Measurements from ENCODE around the gene GALNT12. TPM values are rescaled to one million over a fixed set of nuclear protein-coding genes. Genes with fewer than 3 reads are reported as not detected.

Gene GALNT12
- total and polyA plus RNA-seq, 8 donors: 9.0 to 212 (median 41.8) TPM

DNA sequence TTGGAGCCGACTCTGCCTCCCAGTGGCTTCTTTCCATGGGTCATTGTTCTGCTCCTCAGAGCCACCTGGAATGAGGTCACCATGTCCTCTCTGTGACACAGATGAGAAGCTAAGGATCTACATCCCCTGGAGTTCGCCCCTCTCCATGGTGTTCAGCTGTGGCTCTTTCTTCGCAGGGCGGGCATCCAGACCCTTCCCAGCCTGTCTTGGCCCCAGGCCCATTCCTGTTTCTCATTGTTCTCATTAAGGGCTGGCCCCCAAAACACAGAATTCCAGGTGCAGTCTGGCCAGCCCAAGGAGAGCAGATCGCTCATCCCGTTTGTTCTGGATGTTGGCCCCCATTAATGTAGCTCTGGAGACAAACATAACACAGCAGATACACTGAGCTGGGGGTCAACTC is 69.8 kb downstream of the GALNT12 start:
- 80 to 92% (median 84%) methylated on average over 6 of the region's 6 CpGs for WGBS, 5 donors
- H3K4me1 ChIP-seq: peaks cover 6 to 30% (median 18%) of the 10 kb centered on the region in 4 donors
- TF ChIP-seq, protein P1, sequence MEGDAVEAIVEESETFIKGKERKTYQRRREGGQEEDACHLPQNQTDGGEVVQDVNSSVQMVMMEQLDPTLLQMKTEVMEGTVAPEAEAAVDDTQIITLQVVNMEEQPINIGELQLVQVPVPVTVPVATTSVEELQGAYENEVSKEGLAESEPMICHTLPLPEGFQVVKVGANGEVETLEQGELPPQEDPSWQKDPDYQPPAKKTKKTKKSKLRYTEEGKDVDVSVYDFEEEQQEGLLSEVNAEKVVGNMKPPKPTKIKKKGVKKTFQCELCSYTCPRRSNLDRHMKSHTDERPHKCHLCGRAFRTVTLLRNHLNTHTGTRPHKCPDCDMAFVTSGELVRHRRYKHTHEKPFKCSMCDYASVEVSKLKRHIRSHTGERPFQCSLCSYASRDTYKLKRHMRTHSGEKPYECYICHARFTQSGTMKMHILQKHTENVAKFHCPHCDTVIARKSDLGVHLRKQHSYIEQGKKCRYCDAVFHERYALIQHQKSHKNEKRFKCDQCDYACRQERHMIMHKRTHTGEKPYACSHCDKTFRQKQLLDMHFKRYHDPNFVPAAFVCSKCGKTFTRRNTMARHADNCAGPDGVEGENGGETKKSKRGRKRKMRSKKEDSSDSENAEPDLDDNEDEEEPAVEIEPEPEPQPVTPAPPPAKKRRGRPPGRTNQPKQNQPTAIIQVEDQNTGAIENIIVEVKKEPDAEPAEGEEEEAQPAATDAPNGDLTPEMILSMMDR (IDR thresholded peaks at IDR 0.05): no peak
- TF ChIP-seq POLR2AphosphoS5 (IDR thresholded peaks at IDR 0.05) (no peak), POLR2A (IDR thresholded peaks at IDR 0.05) (no peak), EP300 (IDR thresholded peaks at IDR 0.05) (no peak)
- H3K27ac ChIP-seq: no peak overlapping the region
- no peak overlapping the region for H3K4me3 ChIP-seq
- H3K9me3 ChIP-seq: no peaks in the 10 kb centered on the region
- H3K27me3 ChIP-seq: peaks cover 0 to 5% (median 0%) of the 10 kb centered on the region in 3 donors
- DNase-seq: no peak
- no peaks in the 10 kb centered on the region for H3K36me3 ChIP-seq
- intact Hi-C loops (cut with DNase I; ENCODE audit: low total_unique reads): no loop called here

DNA sequence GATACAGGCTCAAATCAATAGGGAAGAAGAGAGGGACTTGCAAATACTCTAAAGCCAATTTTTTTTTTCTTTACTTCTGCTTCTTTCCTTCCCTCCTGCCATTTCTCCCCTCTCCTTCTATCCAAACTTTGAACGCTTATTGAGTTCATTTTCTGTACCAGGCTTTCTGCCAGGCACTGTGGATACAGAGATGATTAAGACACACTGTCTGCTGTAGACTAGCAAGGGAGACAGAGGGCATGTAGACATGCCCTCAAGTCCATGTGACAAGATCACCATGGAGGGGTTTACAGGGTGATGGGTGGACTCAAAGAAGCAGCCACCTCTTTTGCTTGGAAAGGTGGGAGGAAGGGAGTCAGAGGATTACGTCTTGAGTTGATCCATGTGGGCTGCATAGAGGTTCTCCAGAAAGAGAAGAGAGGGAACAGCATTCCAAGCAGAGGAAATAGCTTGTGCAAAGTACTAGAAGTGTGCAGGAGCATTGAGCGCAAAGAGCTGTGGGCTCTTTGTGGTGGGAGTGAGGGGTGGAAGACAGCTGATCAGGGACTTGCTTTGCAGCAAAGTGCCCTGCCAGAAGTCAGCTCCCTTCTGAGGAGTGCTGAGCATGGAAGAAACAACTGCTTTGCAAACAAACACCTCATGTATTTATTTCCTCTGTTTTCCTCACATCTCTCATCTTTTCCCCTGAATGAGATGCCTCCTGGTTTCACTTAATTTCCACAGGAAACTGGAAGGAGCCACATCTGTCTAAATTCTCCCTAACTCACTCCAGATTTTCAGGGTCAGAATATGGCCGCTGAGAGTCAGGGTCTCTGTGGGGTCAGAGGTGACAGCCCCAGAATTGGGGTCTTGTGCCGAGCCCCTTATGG is 71.9 kb downstream of the GALNT12 start:
- H3K9me3 ChIP-seq: no peaks in the 10 kb centered on the region
- no peaks in the 10 kb centered on the region for H3K36me3 ChIP-seq
- peaks cover 0 to 5% (median 0%) of the 10 kb centered on the region in 3 donors for H3K27me3 ChIP-seq
- peaks cover 6 to 23% (median 15%) of the 10 kb centered on the region in 4 donors for H3K4me1 ChIP-seq
- no peak for DNase-seq
- TF ChIP-seq, protein P1 (IDR thresholded peaks at IDR 0.05): no peak
- TF ChIP-seq EP300 (IDR thresholded peaks at IDR 0.05) (no peak), POLR2AphosphoS5 (IDR thresholded peaks at IDR 0.05) (no peak), POLR2A (IDR thresholded peaks at IDR 0.05) (no peak)
- intact Hi-C loops (cut with DNase I; ENCODE audit: low total_unique reads): no loop called here
- no peak overlapping the region for H3K4me3 ChIP-seq
- WGBS, 5 donors: 63 to 80% (median 77%) methylated on average over 5 of the region's 5 CpGs
- H3K27ac ChIP-seq: no peak overlapping the region

DNA sequence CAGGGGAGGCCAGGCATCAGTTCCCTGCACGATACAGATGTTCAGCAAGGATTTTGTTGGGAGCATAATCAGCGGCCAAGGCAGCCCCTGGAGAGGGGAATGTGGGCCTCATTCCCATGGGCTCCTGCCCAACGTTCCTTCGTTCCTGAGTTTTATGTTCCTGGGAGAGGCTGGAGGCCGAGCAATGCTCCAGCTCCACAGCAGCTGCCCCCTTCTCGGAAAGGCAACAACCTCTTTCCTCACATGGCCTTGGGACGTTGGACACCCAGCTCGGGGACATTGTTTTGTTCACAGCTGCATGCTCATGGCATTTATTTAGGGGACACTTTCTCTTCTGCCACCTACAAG is 72.5 kb downstream of the GALNT12 start:
- Histone ChIP-seq H3K4me3 (no peak overlapping the region), H3K27ac (peak overlapping the region in 1 of 5 donors; percentile 32), H3K4me1 (peaks cover 6 to 20% (median 14%) of the 10 kb centered on the region in 4 donors), H3K36me3 (no peaks in the 10 kb centered on the region), H3K27me3 (peaks cover 0 to 5% (median 0%) of the 10 kb centered on the region in 3 donors), H3K9me3 (no peaks in the 10 kb centered on the region)
- DNase-seq: peak in 1 of 2 donors; percentile 39
- intact Hi-C loops (cut with DNase I; ENCODE audit: low total_unique reads): no loop called here
- 44 to 74% (median 68%) methylated on average over 8 of the region's 8 CpGs for WGBS, 5 donors
- no peak for TF ChIP-seq POLR2AphosphoS5 (IDR thresholded peaks at IDR 0.05)
- TF ChIP-seq POLR2A (IDR thresholded peaks at IDR 0.05): no peak
- TF ChIP-seq, protein P1 (IDR thresholded peaks at IDR 0.05): no peak
- TF ChIP-seq EP300 (IDR thresholded peaks at IDR 0.05): no peak

DNA sequence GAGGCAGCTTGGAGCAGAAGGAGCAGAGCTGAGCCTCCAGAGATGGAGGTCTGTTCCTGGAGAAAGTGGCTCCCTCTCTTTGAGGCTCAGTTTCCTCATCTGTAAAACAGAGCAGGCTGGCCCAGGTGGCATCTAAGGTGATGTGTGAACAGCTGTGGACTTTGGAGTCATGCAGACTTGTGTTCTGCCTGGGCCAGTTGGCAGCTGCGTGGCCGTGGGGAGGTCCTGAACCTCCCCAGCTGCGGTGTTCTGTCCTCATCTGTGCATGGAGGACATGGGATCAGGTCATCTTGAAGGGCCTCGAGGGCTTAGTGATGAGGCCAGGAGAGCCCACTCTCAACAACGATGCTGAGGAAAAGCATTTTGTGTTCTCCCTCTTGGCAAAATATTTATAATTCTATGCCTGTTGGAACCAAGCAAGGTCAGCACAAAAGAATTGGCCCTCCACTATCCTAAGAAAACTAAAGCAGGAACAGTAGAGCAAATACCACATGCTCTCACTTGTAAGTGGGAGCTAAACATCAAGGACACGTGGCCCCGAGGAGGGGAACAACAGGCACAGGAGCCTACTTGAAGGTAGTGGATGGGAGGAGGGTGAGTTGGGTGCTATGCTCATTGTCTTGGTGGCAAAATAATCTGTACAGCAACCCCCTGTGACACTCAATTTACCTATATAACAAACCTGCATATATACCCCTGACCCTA is 73.0 kb downstream of the GALNT12 start:
- 54 to 73% (median 62%) methylated on average over 7 of the region's 7 CpGs for WGBS, 5 donors
- Histone ChIP-seq H3K27ac (peak overlapping the region in 1 of 5 donors; percentile 32), H3K36me3 (no peaks in the 10 kb centered on the region), H3K4me3 (no peak overlapping the region), H3K27me3 (peaks cover 0 to 5% (median 0%) of the 10 kb centered on the region in 3 donors), H3K9me3 (no peaks in the 10 kb centered on the region), H3K4me1 (peaks cover 6 to 20% (median 14%) of the 10 kb centered on the region in 4 donors)
- intact Hi-C loops (cut with DNase I; ENCODE audit: low total_unique reads): no loop called here
- TF ChIP-seq EP300 (IDR thresholded peaks at IDR 0.05) (no peak), POLR2A (IDR thresholded peaks at IDR 0.05) (no peak), POLR2AphosphoS5 (IDR thresholded peaks at IDR 0.05) (no peak)
- TF ChIP-seq, protein P1 (IDR thresholded peaks at IDR 0.05): no peak
- DNase-seq: no peak
